Spleen (tissue), 11 donors: ENCODE measurements around the gene HBD. TPM values are rescaled to one million over a fixed set of nuclear protein-coding genes. Genes with fewer than 3 reads are reported as not detected.

Experiments used
- DNase-seq: peaks from one replicate; pipeline ENCODE4 v3.0.0-alpha.2; 2020
- H3K27ac ChIP-seq, 8 donors: fragments of 200-600 bp; sonication (generic) in 7 of 8; 1 replicate in 4 of 8; 2 replicates in 4 of 8; pipeline versions ENCODE4 v1.5.0 to v1.8.0; 2016 to 2021; ENCODE audit warnings: inconsistent platforms in 4 of 8, mild to moderate bottlenecking in 4 of 8, moderate library complexity in 1 of 8
- H3K27me3 ChIP-seq, 7 donors: fragments of 200-600 bp; sonication (generic) in 6 of 7; replicated peaks in 1 of 7; 1 replicate in 4 of 7; 2 replicates in 3 of 7; pipeline versions ENCODE4 v1.5.0 to v1.8.0; 2016 to 2021; ENCODE audit warnings: inconsistent platforms in 3 of 7, mild to moderate bottlenecking in 1 of 7
- H3K36me3 ChIP-seq, 6 donors: fragments of 200-600 bp; sonication (generic) in 5 of 6; 1 replicate in 4 of 6; 2 replicates in 2 of 6; pipeline versions ENCODE4 v1.5.0 to v1.8.0; 2016 to 2021; ENCODE audit warnings: inconsistent platforms in 2 of 6
- H3K4me1 ChIP-seq, 6 donors: fragments of 200-600 bp; sonication (generic) in 5 of 6; 1 replicate in 3 of 6; 2 replicates in 3 of 6; pipeline versions ENCODE4 v1.5.0 to v1.8.0; 2016 to 2021; ENCODE audit warnings: inconsistent platforms in 3 of 6
- H3K4me3 ChIP-seq, 8 donors: fragments of 200-600 bp; sonication (generic) in 7 of 8; 1 replicate in 4 of 8; 2 replicates in 4 of 8; pipeline versions ENCODE4 v1.5.0 to v1.8.0; 2016 to 2021; ENCODE audit warnings: inconsistent platforms in 4 of 8, mild to moderate bottlenecking in 4 of 8, moderate library complexity in 2 of 8
- H3K9me3 ChIP-seq, 8 donors: fragments of 200-600 bp; sonication (generic) in 7 of 8; 1 replicate in 4 of 8; 2 replicates in 4 of 8; pipeline versions ENCODE4 v1.5.0 to v1.8.0; 2016 to 2021; ENCODE audit warnings: inconsistent platforms in 4 of 8
- POLR2A ChIP-seq, 3 donors: fragments of 450-650 bp; IDR thresholded peaks; one replicate each; pipeline ENCODE4 v1.5.1; 2017; ENCODE audit warnings: antibody characterized with exemption in 3 of 3, mild to moderate bottlenecking in 1 of 3
- POLR2AphosphoS5 ChIP-seq, 3 donors: sonication (generic); formaldehyde crosslinking; IDR thresholded peaks; one replicate each; pipeline ENCODE4 v1.5.1; 2017; ENCODE audit warnings: antibody characterized with exemption in 3 of 3
- WGBS, 5 donors: extraction: QIAGEN DNeasy Blood & Tissue Kit in 3 of 5; methylation state at CpG; one replicate each; pipeline versions ENCODE4 v1.1.5 to v1.1.7; 2013 to 2018; 5-methylcytosine and 5-hydroxymethylcytosine counted together
- intact Hi-C: fragments of 100-400 bp; cut with DNase I; formaldehyde crosslinking; loops from one replicate; pipeline ENCODE4 v1.15.0; 2023; ENCODE audit warnings: low total_unique reads
- polyA plus RNA-seq, 3 donors: library from polyadenylated mRNA; stranded (reverse); fragments of 200-250 nt; gene quantifications; one replicate each; pipeline ENCODE4 v1.2.1, GENCODE V29; 2013
- total RNA-seq, 7 donors: library from RNA; depleted of rRNA in 3 of 7; stranded (reverse); fragments of >200 nt in 3 of 7; fragmentation: NEBNext Ultra II Directional in 4 of 7; extraction: Animal tissue kit (Norgen Biotek cat#: 25700) in 4 of 7; gene quantifications; one replicate each; pipeline versions ENCODE4 v1.1.0 to v1.2.1, GENCODE V29; 2016 to 2021
- TF ChIP-seq, protein P1 (sequence below), 11 experiments: fragments of 200-600 bp in 7 of 11; fragments of 450-650 bp in 4 of 11; sonication (generic) in 4 of 11; IDR thresholded peaks in 8 of 11; conservative IDR thresholded peaks in 3 of 11; 1 replicate in 7 of 11; 2 replicates in 4 of 11; pipeline versions ENCODE4 v1.4.0 to v1.8.0; 2016 to 2021; ENCODE audit warnings: antibody characterized with exemption in 11 of 11, inconsistent platforms in 4 of 11, mild to moderate bottlenecking in 1 of 11
- donor health status: healthy with polysubstance abuse.
- donor health status: DM: no; HTN: no; CAD: no; lungs with moderate emphysema.
- donor health status: DM: no; HTN: no; CAD: no.
- donor health status: Bipolar disorder and iron deficiency.
- donor health status: healthy.
- donor health status: DM: no; HTN: no; CAD: no.
- donor health status: DM: yes; HTN: yes; CAD: no.

HBD gene
- total and polyA plus RNA-seq, 10 donors: 1.0 to 327 (median 10.6) TPM

DNA sequence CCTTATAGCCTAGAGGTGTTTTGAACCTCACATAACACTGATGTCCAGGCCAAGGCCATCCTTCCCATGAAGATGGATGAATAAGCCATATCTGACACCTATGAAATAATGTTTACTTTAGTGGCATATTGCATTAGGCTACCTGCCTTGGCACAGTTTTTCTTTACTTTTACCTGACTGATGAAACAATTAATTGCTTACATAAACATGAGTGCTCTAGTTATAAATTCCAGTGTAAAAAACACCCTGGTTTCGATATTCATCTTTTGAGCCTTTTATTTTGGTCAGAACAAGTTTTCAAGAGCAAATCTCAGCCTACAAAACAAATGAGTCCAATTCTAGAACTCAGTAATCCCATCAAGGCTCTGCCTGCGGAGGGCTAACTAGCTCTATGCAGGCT, 42.4 kb upstream of the HBD start:
- intact Hi-C loops: no loop called here
- Histone ChIP-seq H3K4me1 (no peaks in the 10 kb centered on the region), H3K27me3 (no peaks in the 10 kb centered on the region), H3K9me3 (no peaks in the 10 kb centered on the region), H3K36me3 (no peaks in the 10 kb centered on the region), H3K4me3 (no peak overlapping the region), H3K27ac (no peak overlapping the region)
- DNase-seq: no peak
- TF ChIP-seq POLR2A (IDR thresholded peaks at IDR 0.05) (no peak), POLR2AphosphoS5 (IDR thresholded peaks at IDR 0.05) (no peak)
- TF ChIP-seq, protein P1, sequence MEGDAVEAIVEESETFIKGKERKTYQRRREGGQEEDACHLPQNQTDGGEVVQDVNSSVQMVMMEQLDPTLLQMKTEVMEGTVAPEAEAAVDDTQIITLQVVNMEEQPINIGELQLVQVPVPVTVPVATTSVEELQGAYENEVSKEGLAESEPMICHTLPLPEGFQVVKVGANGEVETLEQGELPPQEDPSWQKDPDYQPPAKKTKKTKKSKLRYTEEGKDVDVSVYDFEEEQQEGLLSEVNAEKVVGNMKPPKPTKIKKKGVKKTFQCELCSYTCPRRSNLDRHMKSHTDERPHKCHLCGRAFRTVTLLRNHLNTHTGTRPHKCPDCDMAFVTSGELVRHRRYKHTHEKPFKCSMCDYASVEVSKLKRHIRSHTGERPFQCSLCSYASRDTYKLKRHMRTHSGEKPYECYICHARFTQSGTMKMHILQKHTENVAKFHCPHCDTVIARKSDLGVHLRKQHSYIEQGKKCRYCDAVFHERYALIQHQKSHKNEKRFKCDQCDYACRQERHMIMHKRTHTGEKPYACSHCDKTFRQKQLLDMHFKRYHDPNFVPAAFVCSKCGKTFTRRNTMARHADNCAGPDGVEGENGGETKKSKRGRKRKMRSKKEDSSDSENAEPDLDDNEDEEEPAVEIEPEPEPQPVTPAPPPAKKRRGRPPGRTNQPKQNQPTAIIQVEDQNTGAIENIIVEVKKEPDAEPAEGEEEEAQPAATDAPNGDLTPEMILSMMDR (IDR thresholded peaks at IDR 0.05 in 8 of 11, conservative IDR thresholded peaks at IDR 0.05 in 3 of 11): no peak
- WGBS, 5 donors: 71 to 80% (median 75%) methylated on average over 2 of the region's 2 CpGs

DNA sequence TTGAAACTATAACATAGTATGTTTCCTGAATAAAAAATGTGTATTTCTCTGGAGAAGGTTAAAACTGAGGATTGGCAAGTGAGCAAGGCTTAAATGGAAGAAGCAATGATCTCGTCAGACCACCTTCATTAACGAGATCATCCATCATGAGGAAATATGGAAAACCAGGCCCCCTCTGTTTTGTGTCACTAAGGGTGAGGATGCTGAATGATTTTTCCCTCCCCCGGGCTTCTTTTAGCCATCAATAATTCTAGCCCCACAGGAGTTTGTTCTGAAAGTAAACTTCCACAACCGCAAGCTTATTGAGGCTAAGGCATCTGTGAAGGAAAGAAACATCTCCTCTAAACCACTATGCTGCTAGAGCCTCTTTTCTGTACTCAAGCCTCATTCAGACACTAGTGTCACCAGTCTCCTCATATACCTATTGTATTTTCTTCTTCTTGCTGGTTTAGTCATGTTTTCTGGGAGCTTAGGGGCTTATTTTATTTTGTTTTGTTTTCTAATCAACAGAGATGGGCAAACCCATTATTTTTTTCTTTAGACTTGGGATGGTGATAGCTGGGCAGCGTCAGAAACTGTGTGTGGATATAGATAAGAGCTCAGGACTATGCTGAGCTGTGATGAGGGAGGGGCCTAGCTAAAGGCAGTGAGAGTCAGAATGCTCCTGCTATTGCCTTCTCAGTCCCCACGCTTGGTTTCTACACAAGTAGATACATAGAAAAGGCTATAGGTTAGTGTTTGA, 41.3 kb upstream of the HBD start:
- H3K36me3 ChIP-seq: no peaks in the 10 kb centered on the region
- no peaks in the 10 kb centered on the region for H3K27me3 ChIP-seq
- DNase-seq: no peak
- no peaks in the 10 kb centered on the region for H3K9me3 ChIP-seq
- H3K4me3 ChIP-seq: no peak overlapping the region
- no peak overlapping the region for H3K27ac ChIP-seq
- H3K4me1 ChIP-seq: no peaks in the 10 kb centered on the region
- 62 to 75% (median 72%) methylated on average over 6 of the region's 6 CpGs for WGBS, 5 donors
- intact Hi-C loops: no loop called here
- TF ChIP-seq POLR2A (IDR thresholded peaks at IDR 0.05): no peak
- TF ChIP-seq POLR2AphosphoS5 (IDR thresholded peaks at IDR 0.05): no peak
- TF ChIP-seq, protein P1 (IDR thresholded peaks at IDR 0.05 in 8 of 11, conservative IDR thresholded peaks at IDR 0.05 in 3 of 11): no peak

DNA sequence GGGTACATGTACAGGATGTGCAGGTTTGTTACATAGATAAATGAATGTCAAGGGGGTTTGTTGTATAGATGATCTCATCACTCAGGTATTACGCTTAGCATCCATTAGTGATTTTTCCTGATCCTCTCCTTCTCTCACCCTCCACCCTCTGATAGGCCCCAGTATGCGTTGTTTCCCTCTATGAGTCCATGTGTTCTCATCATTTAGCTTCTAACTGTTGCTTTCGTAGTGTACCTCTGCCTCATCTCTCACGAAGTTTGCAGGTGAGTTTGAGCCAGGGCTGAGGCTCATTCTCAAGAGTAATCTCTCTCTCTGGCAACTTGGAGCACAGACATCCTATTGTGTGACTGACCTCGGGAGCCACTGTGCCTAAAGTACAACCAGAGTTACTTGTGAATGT, 40.1 kb upstream of the HBD start:
- WGBS, 5 donors: 65 to 76% (median 72%) methylated on average over 5 of the region's 5 CpGs
- Histone ChIP-seq H3K4me1 (no peaks in the 10 kb centered on the region), H3K36me3 (no peaks in the 10 kb centered on the region), H3K4me3 (no peak overlapping the region), H3K27ac (no peak overlapping the region), H3K9me3 (no peaks in the 10 kb centered on the region), H3K27me3 (no peaks in the 10 kb centered on the region)
- DNase-seq: no peak
- TF ChIP-seq POLR2AphosphoS5 (IDR thresholded peaks at IDR 0.05): no peak
- TF ChIP-seq POLR2A (IDR thresholded peaks at IDR 0.05): no peak
- TF ChIP-seq, protein P1 (IDR thresholded peaks at IDR 0.05 in 8 of 11, conservative IDR thresholded peaks at IDR 0.05 in 3 of 11): no peak
- intact Hi-C loops: no loop called here

DNA sequence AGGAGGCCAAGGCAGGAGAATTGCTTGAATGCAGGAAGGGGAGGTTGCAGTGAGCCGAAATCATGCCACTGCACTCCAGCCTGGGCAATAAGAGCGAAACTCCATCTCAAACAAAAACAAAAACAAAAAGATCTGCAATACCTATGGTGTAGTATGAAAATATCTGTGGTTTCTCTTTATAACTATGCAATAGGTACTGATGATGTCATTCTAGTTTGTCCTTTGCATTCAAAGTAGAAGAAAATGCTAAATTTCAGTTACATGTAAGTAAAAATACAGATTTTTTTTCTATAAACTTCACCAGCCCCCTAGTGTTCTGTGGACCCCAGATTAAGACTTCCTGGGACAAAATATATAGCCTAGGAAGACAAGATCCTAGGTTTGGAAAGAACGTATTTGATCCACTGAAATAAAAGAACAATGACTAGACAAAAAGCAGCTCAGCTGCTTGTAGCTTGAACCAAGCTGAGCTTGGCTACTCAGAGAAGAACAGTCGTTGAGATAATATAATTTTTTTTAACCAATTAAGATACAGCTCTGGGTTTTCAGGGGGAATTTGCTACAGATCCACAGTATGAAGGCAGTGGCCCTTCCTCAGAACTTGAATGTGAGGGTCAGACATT, 38.2 kb upstream of the HBD start:
- Histone ChIP-seq H3K9me3 (no peaks in the 10 kb centered on the region), H3K27me3 (no peaks in the 10 kb centered on the region), H3K36me3 (no peaks in the 10 kb centered on the region), H3K27ac (no peak overlapping the region), H3K4me1 (no peaks in the 10 kb centered on the region), H3K4me3 (no peak overlapping the region)
- 60 to 83% (median 68%) methylated on average over 4 of the region's 4 CpGs for WGBS, 5 donors
- intact Hi-C loops: no loop called here
- DNase-seq: no peak
- TF ChIP-seq POLR2AphosphoS5 (IDR thresholded peaks at IDR 0.05) (no peak), POLR2A (IDR thresholded peaks at IDR 0.05) (no peak)
- TF ChIP-seq, protein P1 (IDR thresholded peaks at IDR 0.05 in 8 of 11, conservative IDR thresholded peaks at IDR 0.05 in 3 of 11): no peak
